ENCODE results near the gene CYSLTR2.

Gene CYSLTR2, protein sequence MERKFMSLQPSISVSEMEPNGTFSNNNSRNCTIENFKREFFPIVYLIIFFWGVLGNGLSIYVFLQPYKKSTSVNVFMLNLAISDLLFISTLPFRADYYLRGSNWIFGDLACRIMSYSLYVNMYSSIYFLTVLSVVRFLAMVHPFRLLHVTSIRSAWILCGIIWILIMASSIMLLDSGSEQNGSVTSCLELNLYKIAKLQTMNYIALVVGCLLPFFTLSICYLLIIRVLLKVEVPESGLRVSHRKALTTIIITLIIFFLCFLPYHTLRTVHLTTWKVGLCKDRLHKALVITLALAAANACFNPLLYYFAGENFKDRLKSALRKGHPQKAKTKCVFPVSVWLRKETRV

DNA sequence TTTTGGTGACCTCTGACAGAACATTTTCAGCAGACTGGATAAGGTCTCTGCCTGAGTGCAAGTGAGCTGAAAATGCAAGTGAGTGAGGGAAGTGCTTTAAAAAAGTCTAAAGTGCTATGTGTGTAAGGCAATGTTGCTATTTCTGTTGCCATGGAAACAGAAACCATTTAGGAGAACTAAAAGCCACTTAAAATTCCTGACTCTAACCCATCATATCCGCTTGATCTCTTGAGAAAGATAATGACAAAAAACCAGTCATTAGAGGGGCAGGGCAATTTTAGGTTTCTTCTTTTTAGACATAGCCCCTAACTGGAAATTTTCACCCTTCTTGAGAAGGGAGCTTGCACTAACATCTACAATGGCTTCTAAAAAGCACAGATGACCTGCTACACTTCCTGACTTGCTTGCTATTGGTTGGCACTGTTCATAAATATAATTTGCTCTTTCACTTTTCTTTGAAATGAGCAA, at the start of gene CYSLTR2:
CYSLTR2 (plus strand) TSS at position 458 of the 468 bp plus-strand sequence. CDS start 52,889 bp downstream, outside the sequence.
- TF ChIP-seq, protein P1, sequence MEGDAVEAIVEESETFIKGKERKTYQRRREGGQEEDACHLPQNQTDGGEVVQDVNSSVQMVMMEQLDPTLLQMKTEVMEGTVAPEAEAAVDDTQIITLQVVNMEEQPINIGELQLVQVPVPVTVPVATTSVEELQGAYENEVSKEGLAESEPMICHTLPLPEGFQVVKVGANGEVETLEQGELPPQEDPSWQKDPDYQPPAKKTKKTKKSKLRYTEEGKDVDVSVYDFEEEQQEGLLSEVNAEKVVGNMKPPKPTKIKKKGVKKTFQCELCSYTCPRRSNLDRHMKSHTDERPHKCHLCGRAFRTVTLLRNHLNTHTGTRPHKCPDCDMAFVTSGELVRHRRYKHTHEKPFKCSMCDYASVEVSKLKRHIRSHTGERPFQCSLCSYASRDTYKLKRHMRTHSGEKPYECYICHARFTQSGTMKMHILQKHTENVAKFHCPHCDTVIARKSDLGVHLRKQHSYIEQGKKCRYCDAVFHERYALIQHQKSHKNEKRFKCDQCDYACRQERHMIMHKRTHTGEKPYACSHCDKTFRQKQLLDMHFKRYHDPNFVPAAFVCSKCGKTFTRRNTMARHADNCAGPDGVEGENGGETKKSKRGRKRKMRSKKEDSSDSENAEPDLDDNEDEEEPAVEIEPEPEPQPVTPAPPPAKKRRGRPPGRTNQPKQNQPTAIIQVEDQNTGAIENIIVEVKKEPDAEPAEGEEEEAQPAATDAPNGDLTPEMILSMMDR (IDR thresholded peaks at IDR 0.05; ENCODE audit: borderline replicate concordance, insufficient read depth, low read depth, low read length), result no peak
- H3K4me3 ChIP-seq (ENCODE audit: low read depth, low read length), result no peak within 1 kb of the TSS

DNA sequence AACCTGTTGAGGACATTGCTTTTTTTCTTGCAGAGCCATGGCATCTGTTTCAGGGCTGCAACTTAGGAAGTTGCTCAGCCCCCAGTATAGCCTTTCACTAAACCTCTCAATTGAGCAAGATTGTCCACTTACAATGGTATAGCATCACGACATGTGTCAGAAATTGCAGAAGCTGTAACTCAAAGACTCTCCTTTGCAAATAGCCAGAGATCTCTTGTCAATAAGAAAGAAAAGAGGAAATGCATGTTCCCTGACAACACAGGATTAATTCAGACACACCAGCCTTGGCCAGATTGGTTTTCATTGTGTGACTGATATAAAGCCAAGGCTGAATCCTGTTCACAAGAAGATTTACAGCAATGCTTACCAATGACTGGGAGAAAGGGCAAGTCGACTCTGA, 38.7 kb upstream of the CYSLTR2 start:
- H3K4me3 ChIP-seq (ENCODE audit: low read depth, low read length), result no peak overlapping the region
- TF ChIP-seq, protein P1 (IDR thresholded peaks at IDR 0.05; ENCODE audit: borderline replicate concordance, insufficient read depth, low read depth, low read length), result no peak

DNA sequence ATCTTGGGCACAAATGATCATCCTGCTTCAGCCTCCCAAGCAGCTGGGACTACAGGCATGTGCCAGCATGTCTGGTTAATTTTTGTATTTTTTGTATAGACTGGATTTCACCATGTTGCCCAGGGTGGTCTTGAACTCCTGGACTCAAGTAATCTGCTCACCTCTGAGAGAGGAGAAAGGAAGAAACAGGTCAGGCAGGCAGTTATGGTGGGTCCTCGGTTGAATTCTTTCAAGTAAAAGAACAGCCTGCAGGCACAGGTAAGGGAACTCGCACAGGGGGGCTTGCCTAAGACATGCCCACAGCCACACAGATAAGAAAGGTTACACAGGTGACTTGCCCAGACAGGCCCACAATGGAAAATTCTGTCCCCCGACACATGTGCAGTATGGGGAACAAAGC, 34.8 kb upstream of the CYSLTR2 start:
- H3K4me3 ChIP-seq (ENCODE audit: low read depth, low read length), result no peak overlapping the region
- TF ChIP-seq, protein P1 (IDR thresholded peaks at IDR 0.05; ENCODE audit: borderline replicate concordance, insufficient read depth, low read depth, low read length), result no peak

DNA sequence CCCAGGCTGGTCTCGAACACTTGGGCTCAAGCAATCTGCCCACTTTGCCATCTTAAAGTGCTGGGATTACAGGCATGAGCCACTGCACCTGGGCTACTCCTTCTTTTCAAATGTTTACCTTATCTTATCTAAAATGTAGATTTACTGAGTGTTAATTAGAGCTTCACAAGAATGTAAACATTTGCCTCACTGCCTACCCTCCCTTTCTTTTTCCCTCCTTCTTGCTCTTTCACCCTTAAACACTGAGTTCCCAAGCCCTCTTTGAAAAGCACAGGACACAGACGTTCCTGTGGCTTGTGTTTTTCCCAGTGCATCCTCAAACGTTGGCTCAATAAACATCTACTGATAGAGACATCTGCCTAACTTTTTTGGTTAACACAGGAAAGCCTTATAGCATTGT, 32.7 kb upstream of the CYSLTR2 start:
- H3K4me3 ChIP-seq (ENCODE audit: low read depth, low read length), result no peak overlapping the region
- TF ChIP-seq, protein P1 (IDR thresholded peaks at IDR 0.05; ENCODE audit: borderline replicate concordance, insufficient read depth, low read depth, low read length), result no peak

DNA sequence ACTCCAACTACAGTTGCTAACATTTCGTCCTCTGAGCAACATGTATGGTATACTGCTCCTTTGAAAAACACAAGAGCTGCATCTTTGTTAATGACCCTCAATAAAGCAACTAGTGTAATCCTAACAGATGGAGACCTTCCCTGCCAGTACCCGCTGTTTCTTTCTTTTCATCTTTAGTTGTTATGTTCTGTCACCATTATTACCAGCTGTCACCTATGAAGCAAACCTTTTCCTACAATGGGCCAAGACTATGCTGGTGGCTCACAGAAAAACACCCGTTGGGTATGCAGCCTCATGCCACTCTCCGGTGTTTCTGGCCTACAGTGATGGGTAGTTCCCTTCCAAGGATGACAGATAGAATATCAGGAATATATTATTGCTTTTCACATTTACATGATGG, 29.7 kb upstream of the CYSLTR2 start:
- no peak overlapping the region for H3K4me3 ChIP-seq (ENCODE audit: low read depth, low read length)
- TF ChIP-seq, protein P1 (IDR thresholded peaks at IDR 0.05; ENCODE audit: borderline replicate concordance, insufficient read depth, low read depth, low read length), result no peak

DNA sequence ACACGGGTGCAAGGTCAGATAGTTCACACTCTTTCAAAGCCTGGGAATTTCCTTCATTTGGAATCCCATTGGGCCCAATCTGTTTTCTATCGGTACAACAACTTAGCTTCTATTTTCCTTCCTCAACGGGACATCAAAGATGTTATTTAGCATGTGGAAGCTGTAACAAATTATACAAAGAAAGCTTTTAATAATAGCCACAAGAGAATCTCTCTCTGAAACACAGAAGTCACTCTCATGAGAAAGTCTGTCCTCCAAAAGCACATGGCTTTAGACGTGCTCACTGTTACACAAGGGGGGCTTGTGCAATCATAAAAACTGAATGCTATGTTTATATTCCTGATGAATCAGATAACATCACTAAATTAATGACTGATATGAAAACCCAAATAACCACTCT, 28.9 kb upstream of the CYSLTR2 start:
- TF ChIP-seq, protein P1 (IDR thresholded peaks at IDR 0.05; ENCODE audit: borderline replicate concordance, insufficient read depth, low read depth, low read length), result no peak
- no peak overlapping the region for H3K4me3 ChIP-seq (ENCODE audit: low read depth, low read length)
